RCC 7860 (cell line): ENCODE data around the gene KERA.

Experiments
- DNase-seq: peaks from one replicate; pipeline ENCODE4 v3.0.0-alpha.2; 2015; ENCODE audit warnings: low spot score
- FAIRE-seq: peaks from 2 replicates; lab custom pipeline; 2012; peaks lifted over from hg19 to GRCh38; lab: Jason Lieb, UNC

KERA gene

DNA sequence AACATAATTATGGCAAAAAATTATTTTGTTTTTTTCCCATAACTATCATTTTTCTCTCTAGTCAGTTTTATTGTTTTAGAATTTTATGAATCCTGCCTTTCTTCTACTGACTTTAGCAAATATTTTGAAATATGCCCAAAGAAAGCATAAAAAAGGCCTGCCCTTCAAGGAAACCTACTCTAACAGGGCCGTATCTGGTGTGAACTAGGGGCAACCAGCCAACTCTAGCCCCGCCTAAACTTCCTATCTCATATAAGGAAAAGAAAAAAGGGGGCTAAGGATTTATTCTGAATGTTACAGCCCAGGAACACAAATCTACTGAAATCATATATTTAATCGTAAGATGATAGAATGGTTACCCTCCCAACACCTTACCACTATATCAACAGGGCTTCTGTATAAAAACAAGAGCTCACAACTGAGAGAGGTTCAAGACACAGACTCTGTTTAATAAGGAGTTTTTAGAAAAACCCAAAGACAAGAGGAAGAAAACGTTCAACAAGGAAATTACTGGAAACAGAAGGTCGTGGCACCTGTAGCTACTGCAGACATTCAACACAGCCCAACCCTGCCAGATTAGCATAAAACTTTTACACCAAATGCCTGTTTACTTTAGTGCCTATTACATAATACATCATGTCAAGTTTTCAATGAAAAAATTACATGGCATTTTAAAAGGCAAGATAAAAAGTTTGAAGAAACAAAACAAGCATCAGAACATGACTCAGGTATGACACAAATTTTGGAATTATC, 40.1 kb downstream of the KERA start:
- DNase-seq (no peak), FAIRE-seq (no peak)

DNA sequence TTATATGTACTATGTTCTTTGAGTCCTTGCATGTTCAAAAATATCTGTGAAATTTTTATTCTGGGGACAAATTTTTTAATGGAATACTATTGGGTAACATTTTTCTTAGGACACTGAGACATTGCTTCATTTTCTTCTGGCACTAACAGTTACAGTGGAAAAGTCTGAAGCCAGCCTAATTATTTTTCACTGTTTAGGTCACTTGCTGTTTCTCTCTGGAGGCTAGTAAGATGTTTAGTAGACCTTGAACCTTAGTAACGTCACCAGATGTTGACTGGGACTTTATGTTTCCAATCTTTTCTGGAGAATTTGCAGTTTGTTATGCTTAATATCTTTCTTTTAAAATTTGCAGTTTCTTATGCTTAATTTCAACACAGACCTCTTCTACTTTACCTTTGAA, 40.8 kb downstream of the KERA start:
- DNase-seq: no peak
- no peak for FAIRE-seq

DNA sequence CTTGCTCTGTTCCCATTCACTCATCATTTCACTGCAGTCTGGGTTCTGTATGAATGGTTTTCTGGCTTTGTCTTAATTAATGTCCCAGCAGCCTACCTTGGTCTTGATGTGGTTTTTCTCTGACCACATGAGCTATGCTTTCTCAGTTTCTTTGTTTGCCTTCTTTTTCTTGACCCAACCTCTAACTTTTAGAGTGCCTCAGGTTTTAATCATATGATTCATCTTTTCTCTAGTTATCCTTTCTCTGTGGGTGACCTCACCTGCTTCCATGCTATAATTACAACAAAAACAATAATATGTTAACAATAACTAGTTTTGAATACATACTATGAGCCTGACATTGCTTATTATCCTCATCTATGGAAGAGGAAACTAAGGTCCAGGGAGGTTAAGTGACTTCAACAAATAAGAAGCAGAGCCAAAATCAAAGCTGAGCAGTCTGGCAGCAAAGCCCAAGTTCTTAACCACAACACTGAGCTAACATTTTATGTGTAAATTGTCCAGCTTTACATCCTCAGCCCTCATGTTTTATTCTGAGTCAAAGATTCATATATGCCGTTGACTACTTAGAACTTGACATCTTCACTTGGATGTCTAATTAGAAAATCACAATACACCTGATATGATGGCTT, 48.4 kb downstream of the KERA start:
- DNase-seq (peak; percentile 34), FAIRE-seq (peak; percentile 75)

DNA sequence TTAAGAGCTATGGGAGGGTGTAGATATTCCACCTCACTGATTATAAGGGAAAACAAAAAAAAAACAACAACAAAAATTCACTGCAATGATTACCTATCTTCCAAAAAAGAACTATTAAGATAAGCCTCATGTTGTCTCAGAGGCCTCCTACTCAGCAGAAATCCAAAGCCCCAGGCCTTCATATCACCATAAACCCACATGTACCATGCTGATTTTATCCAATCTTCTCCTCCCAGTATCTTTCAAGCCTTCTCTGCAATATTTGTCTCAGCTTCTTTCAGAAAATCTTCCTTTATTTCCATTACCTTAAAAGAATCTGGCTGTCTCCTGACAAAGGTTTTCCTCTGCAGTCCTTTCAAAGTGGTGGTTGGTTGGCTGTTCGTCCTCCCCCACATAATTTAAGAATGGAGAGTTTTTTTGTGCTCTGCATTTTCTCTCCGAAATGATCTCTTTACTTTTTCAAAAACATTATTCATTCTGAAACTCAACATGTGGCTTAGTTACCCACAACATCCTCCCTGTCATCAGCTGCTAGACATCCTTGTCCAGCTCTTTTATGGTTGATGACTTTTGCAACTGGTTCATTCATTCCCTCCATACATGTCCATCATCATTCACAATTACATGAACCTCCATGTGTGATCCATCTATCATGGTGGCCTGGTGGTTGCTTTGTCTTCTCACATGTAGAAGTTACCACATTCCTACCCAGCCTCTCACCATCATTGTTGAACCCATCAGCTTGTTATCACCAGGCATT, 50.1 kb downstream of the KERA start:
- no peak for FAIRE-seq

DNA sequence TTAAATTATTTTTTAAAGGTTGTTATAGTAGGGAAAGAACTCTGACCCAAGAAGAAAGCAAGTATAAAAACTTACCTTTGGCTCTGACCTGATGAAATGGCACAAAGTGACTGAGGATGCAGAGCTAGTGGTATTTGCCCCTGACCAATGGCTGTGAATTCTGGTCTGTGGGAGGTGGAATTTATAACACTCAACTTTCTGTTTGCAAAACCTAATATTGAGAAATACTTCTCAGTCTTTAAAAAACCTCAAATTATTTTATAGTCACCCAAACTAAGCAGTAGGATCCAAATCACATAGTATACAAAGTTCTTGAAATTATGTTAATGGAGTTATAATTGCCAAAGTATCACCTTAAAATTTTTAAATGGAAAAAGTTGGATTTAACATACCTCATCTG, 53.0 kb downstream of the KERA start, which contains the start of gene EPYC:
Gene EPYC (minus strand): TSS at position 101 of the 400 bp plus-strand sequence. CDS start 2,407 bp downstream, outside the sequence.
- DNase-seq: no peak
- FAIRE-seq: no peak

More for the DNA sequence above, 50.1 kb downstream of the KERA start:
- DNase-seq: no peak

DNA sequence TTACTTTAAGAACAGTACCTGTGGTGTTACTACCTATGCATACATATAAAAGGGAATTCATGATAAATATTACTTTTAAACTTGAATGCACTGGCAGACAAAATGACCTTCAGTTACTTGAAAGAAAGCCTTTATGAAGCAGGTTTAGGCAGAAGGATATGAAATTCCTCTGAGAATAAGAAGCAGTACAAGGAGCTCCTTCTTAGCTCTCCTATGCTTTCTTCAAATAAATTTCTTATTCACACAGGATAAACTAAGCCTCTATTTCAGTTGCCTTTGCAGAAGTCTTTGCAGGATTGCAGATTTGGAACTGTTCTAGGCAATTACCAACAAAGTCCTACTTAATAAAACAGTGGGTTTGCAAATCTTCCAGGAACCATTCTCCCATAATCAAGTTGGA, 54.1 kb downstream of the KERA start:
- DNase-seq (no peak), FAIRE-seq (no peak)

DNA sequence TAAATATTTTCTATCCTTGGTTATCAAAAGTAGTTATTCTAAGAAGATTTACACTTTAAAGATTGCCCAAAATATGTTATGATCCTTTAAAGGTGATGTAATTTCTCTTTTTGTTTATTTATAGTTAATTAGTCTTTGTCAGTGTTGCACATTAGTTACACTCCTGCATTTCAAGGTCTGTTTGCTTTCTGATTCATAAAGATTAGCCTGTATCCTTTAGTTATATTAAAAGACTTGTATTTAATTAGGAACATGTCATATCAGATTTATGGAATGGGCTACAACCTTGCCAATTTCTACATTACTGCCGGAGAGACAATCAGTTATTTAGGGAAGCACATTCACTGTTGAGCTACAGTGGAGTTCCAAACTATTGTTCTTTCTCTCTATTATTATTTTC, 56.5 kb downstream of the KERA start:
- FAIRE-seq (no peak), DNase-seq (no peak)
